GM11168 (cell line): ENCODE results near the gene UBTD2.
"Not testable (repeated sequence)": the region's sequence is repeated elsewhere in the genome, so short reads cannot be mapped to it uniquely, and the experiment has no call there.

Source experiments
- in situ Hi-C: fragments of 300-500 bp; cut with MboI; formaldehyde crosslinking; loops from one replicate; pipeline ENCODE4 v1.12.0; 2022; ENCODE audit warnings: low sequenced_read_pairs; ENCODE audit not compliant: unreplicated experiment

UBTD2 gene

GRCh38 chr5:172207511-172207910 lies 76.1 kb downstream of the UBTD2 start:
- in situ Hi-C loops = no loop called here

- in situ Hi-C loops = not testable (repeated sequence)
These were observed 77.6 kb downstream of the UBTD2 start for GRCh38 chr5:172205984-172206383.

- in situ Hi-C loops = no loop called here
These were observed 83.1 kb downstream of the UBTD2 start for GRCh38 chr5:172200476-172200875.

- in situ Hi-C loops = no loop called here
These were observed 84.1 kb downstream of the UBTD2 start for GRCh38 chr5:172199446-172199845.

- in situ Hi-C loops = not testable (repeated sequence)
These were observed 85.8 kb downstream of the UBTD2 start for GRCh38 chr5:172197775-172198174.

- in situ Hi-C loops = no loop called here
These were observed 88.4 kb downstream of the UBTD2 start for GRCh38 chr5:172194985-172195774.

GRCh38 chr5:172193872-172194271 lies 89.7 kb downstream of the UBTD2 start, which contains the start of gene EFCAB9:
Gene EFCAB9 (plus strand): TSS chr5:172194172. CDS start chr5:172194173, 1 bp downstream.
- in situ Hi-C loops = no loop called here

GRCh38 chr5:172189693-172190296 lies 93.8 kb downstream of the UBTD2 start:
- in situ Hi-C loops = no loop called here

GRCh38 chr5:172188893-172189692 lies 94.5 kb downstream of the UBTD2 start:
- in situ Hi-C loops = no loop called here

GRCh38 chr5:172188033-172188892 lies 95.3 kb downstream of the UBTD2 start, which contains the start of gene STK10:
Gene STK10 (minus strand): TSS chr5:172188224. CDS start chr5:172188042, 182 bp downstream.
- in situ Hi-C loops = no loop called here

GRCh38 chr5:172187118-172188032 lies 96.2 kb downstream of the UBTD2 start:
- in situ Hi-C loops = no loop called here

- in situ Hi-C loops = no loop called here
These were observed 97.4 kb downstream of the UBTD2 start for GRCh38 chr5:172186114-172186695.

GRCh38 chr5:172185096-172185461 lies 98.5 kb downstream of the UBTD2 start:
- in situ Hi-C loops = no loop called here

- in situ Hi-C loops = no loop called here
These were observed 99.7 kb downstream of the UBTD2 start for GRCh38 chr5:172183881-172184280.

GRCh38 chr5:172182291-172182690 lies 101.3 kb downstream of the UBTD2 start:
- in situ Hi-C loops = no loop called here

GRCh38 chr5:172180936-172181335 lies 102.6 kb downstream of the UBTD2 start:
- in situ Hi-C loops = no loop called here

GRCh38 chr5:172178991-172179989 lies 104.3 kb downstream of the UBTD2 start:
- in situ Hi-C loops = loop anchor here (5.0 kb wide), 1 partner anchor 67 kb away; no protein-coding TSS in a partner anchor
